OCI-LY3 (cell line): ENCODE measurements around the gene BLMH.
A peak's percentile ranks its signal among the peaks of the same experiment; 100 is the strongest.

Source experiments
- H2AFZ ChIP-seq: fragments of 200-600, 300-600 bp; shearing (Covaris generic); 2 replicates; pipeline ENCODE4 v1.6.0; 2014; ENCODE audit warnings: antibody characterized with exemption, low read depth, low read length
- H3K27ac ChIP-seq: fragments of 200-600, 300-600 bp; sonication (generic); 2 replicates; pipeline ENCODE4 v1.5.1; 2014; ENCODE audit warnings: mild to moderate bottlenecking, low read length, moderate library complexity, mixed read lengths
- H3K27me3 ChIP-seq: fragments of 200-600, 300-600 bp; sonication (generic); 2 replicates; pipeline ENCODE4 v1.6.1; 2014; ENCODE audit warnings: low read depth, low read length, mixed read lengths
- H3K36me3 ChIP-seq: fragments of 200-600, 300-600 bp; sonication (generic); replicated peaks from 2 replicates; pipeline ENCODE3; 2014; ENCODE audit warnings: low read depth, low read length, mixed read lengths
- H3K4me1 ChIP-seq: fragments of 300-600, 200-600 bp; sonication (generic); 2 replicates; pipeline ENCODE4 v1.6.1; 2014; ENCODE audit warnings: low read length, mixed read lengths
- H3K4me2 ChIP-seq: fragments of 200-600, 300-600 bp; sonication (generic); 2 replicates; pipeline ENCODE4 v1.6.1; 2014; ENCODE audit warnings: low read length, mixed read lengths
- H3K4me3 ChIP-seq: fragments of 300-600, 200-600 bp; sonication (generic); 2 replicates; pipeline ENCODE4 v1.5.1; 2014; ENCODE audit warnings: antibody characterized with exemption, mild to moderate bottlenecking, low read length, moderate library complexity
- H3K79me2 ChIP-seq: fragments of 300-600, 200-600 bp; shearing (Covaris generic); 2 replicates; pipeline ENCODE4 v1.6.1; 2014; ENCODE audit warnings: mild to moderate bottlenecking, low read length, mixed read lengths
- H3K9ac ChIP-seq: fragments of 300-600, 200-600 bp; shearing (Covaris generic); 2 replicates; pipeline ENCODE4 v1.6.0; 2014; ENCODE audit warnings: mild to moderate bottlenecking, low read length, moderate library complexity
- H3K9me3 ChIP-seq: fragments of 200-600, 300-600 bp; shearing (Covaris generic); 2 replicates; pipeline ENCODE4 v1.6.1; 2014; ENCODE audit warnings: low read length, mixed read lengths; ENCODE audit not compliant: insufficient read depth
- H4K20me1 ChIP-seq: fragments of 200-600, 300-600 bp; sonication (generic); 2 replicates; pipeline ENCODE4 v1.6.1; 2016; ENCODE audit warnings: low read length, mixed read lengths; ENCODE audit not compliant: insufficient read depth
- EZH2phosphoT487 ChIP-seq: fragments of 200-600 bp; shearing (Covaris generic); IDR thresholded peaks from 2 replicates; pipeline ENCODE4 v1.6.1; 2018; ENCODE audit warnings: antibody characterized with exemption, mixed run types, low read depth
- TF ChIP-seq, protein P1 (sequence below): fragments of 200-600, 300-600 bp; sonication (generic); IDR thresholded peaks from 2 replicates; pipeline ENCODE4 v1.5.1; 2014; ENCODE audit warnings: antibody characterized with exemption, low read length, low read depth

BLMH gene

GRCh38 chr17:30212750-30213149 lies 79.0 kb downstream of the BLMH start:
- Histone ChIP-seq H2AFZ (no peak overlapping the region), H3K9ac (no peak overlapping the region; the same call in 1 of the 2 replicates), H3K4me3 (peak overlapping the region; percentile 61), H3K27ac (peak overlapping the region; percentile 24; the same call in 1 of the 2 replicates), H3K79me2 (no peaks in the 10 kb centered on the region), H4K20me1 (peaks cover 14% of the 10 kb centered on the region; the same call in 1 of the 2 replicates), H3K36me3 (no peaks in the 10 kb centered on the region), H3K9me3 (no peaks in the 10 kb centered on the region), H3K27me3 (peaks cover 55% of the 10 kb centered on the region), H3K4me1 (peaks cover 35% of the 10 kb centered on the region), H3K4me2 (peak overlapping the region; percentile 90)
- TF ChIP-seq, protein P1, sequence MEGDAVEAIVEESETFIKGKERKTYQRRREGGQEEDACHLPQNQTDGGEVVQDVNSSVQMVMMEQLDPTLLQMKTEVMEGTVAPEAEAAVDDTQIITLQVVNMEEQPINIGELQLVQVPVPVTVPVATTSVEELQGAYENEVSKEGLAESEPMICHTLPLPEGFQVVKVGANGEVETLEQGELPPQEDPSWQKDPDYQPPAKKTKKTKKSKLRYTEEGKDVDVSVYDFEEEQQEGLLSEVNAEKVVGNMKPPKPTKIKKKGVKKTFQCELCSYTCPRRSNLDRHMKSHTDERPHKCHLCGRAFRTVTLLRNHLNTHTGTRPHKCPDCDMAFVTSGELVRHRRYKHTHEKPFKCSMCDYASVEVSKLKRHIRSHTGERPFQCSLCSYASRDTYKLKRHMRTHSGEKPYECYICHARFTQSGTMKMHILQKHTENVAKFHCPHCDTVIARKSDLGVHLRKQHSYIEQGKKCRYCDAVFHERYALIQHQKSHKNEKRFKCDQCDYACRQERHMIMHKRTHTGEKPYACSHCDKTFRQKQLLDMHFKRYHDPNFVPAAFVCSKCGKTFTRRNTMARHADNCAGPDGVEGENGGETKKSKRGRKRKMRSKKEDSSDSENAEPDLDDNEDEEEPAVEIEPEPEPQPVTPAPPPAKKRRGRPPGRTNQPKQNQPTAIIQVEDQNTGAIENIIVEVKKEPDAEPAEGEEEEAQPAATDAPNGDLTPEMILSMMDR: no peak
- no peak for TF ChIP-seq EZH2phosphoT487

DNA sequence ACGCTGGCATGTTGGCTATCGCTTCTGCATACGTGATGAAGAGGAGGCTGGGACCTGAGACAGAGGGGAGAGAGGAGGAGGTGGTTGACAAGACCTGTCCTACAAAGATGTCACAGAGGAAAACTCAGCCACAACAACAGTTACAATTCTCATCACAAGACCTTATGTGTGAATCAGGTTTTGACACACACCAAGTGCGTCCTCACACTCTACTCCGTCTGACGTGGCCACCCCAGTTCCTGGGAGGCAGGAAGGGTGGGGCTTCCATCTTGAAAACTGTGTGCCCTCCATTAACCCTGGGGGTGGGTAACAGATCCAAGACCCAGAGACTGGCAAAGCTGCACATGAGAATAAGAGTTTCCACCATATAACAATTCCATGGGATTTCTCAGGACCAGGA lies 80.4 kb downstream of the BLMH start:
- no peaks in the 10 kb centered on the region for H3K36me3 ChIP-seq
- H3K9me3 ChIP-seq: no peaks in the 10 kb centered on the region
- peaks cover 17% of the 10 kb centered on the region; the same call in 1 of the 2 replicates for H4K20me1 ChIP-seq
- no peak overlapping the region for H3K27ac ChIP-seq
- TF ChIP-seq, protein P1: no peak
- TF ChIP-seq EZH2phosphoT487: no peak
- H3K79me2 ChIP-seq: no peaks in the 10 kb centered on the region
- H3K4me3 ChIP-seq: no peak overlapping the region
- H2AFZ ChIP-seq: no peak overlapping the region
- peaks cover 38% of the 10 kb centered on the region for H3K4me1 ChIP-seq
- H3K4me2 ChIP-seq: no peak overlapping the region
- no peak overlapping the region for H3K9ac ChIP-seq
- H3K27me3 ChIP-seq: peaks cover 60% of the 10 kb centered on the region

DNA sequence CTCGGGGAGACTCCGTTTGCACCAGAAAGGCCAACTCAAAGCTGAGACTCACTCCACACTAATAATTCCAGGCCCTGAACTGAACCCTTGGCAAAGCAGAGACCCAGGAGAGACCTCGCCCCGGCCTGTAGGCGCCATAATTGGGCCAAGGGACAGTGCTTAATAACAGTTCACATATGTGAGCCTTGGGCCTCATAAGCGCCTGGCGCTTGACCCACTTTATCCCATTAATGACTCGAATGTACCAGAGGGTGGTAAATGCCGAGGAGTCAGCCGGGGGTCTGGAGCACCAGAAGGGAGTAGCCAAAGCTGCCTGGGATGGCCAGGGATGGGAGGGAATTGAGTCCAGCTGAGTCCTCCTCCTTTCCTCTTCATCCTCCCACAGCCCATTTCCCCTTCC lies 80.8 kb downstream of the BLMH start:
- Histone ChIP-seq H3K4me3 (no peak overlapping the region), H3K4me1 (peaks cover 38% of the 10 kb centered on the region), H3K4me2 (no peak overlapping the region), H4K20me1 (peaks cover 17% of the 10 kb centered on the region; the same call in 1 of the 2 replicates), H3K27ac (no peak overlapping the region), H3K27me3 (peaks cover 62% of the 10 kb centered on the region), H3K9me3 (no peaks in the 10 kb centered on the region), H3K36me3 (no peaks in the 10 kb centered on the region), H2AFZ (no peak overlapping the region), H3K9ac (no peak overlapping the region), H3K79me2 (no peaks in the 10 kb centered on the region)
- TF ChIP-seq, protein P1: no peak
- no peak for TF ChIP-seq EZH2phosphoT487

- Histone ChIP-seq H3K4me3 (no peak overlapping the region), H2AFZ (no peak overlapping the region), H3K27ac (no peak overlapping the region), H3K36me3 (no peaks in the 10 kb centered on the region), H3K27me3 (peaks cover 62% of the 10 kb centered on the region), H4K20me1 (peaks cover 17% of the 10 kb centered on the region; the same call in 1 of the 2 replicates), H3K9me3 (no peaks in the 10 kb centered on the region), H3K79me2 (no peaks in the 10 kb centered on the region), H3K4me2 (no peak overlapping the region), H3K4me1 (peaks cover 38% of the 10 kb centered on the region), H3K9ac (no peak overlapping the region)
- TF ChIP-seq EZH2phosphoT487: no peak
- TF ChIP-seq, protein P1: no peak
Observed at GRCh38 chr17:30210366-30210765, 81.4 kb downstream of the BLMH start.
